T-helper 2 cell treated with Interferon-gamma antibody and Interleukin-4, amounts not matched to agents 5 μg/mL and 100 μg/mL, for 36 hours (primary cell): ENCODE results near the gene SAMD10.
"Not testable (repeated sequence)": the region's sequence is repeated elsewhere in the genome, so short reads cannot be mapped to it uniquely, and the experiment has no call there.

Experiments used
- DNase-seq: peaks from one replicate; pipeline ENCODE4 v3.0.0; 2021; ENCODE audit warnings: low spot score
- H3K27ac Mint-ChIP-seq: one replicate; pipeline ENCODE4 v1.8.0; 2021; ENCODE audit warnings: mild to moderate bottlenecking, mixed read lengths
- H3K27me3 Mint-ChIP-seq: one replicate; pipeline ENCODE4 v1.8.0; 2021; ENCODE audit warnings: low read depth, mixed read lengths
- H3K36me3 Mint-ChIP-seq: one replicate; pipeline ENCODE4 v1.8.0; 2021; ENCODE audit warnings: low read depth, mixed read lengths
- H3K4me1 Mint-ChIP-seq: one replicate; pipeline ENCODE4 v1.8.0; 2021; ENCODE audit warnings: low read depth, mixed read lengths
- H3K4me3 Mint-ChIP-seq: one replicate; pipeline ENCODE4 v1.8.0; 2022; ENCODE audit warnings: mild to moderate bottlenecking, moderate library complexity, mixed read lengths
- H3K9me3 Mint-ChIP-seq: one replicate; pipeline ENCODE4 v1.8.0; 2021; ENCODE audit warnings: mixed read lengths

SAMD10 gene

GRCh38 chr20:63977739-63978276, 1.6 kb downstream of the SAMD10 start:
- peak; percentile 76 for DNase-seq
- Mint-ChIP-seq H3K4me1 (peaks cover 51% of the 10 kb centered on the region), H3K9me3 (no peaks in the 10 kb centered on the region), H3K4me3 (peak overlapping the region; percentile 89), H3K27ac (peak overlapping the region; percentile 88), H3K36me3 (peaks cover 29% of the 10 kb centered on the region), H3K27me3 (no peaks in the 10 kb centered on the region)

GRCh38 chr20:63976980-63977738, 2.3 kb downstream of the SAMD10 start:
- H3K36me3 Mint-ChIP-seq, result peaks cover 24% of the 10 kb centered on the region
- peak overlapping the region; percentile 88 for H3K27ac Mint-ChIP-seq
- H3K4me1 Mint-ChIP-seq, result peaks cover 45% of the 10 kb centered on the region
- H3K4me3 Mint-ChIP-seq, result peak overlapping the region; percentile 89
- H3K9me3 Mint-ChIP-seq, result no peaks in the 10 kb centered on the region
- no peak for DNase-seq
- H3K27me3 Mint-ChIP-seq, result no peaks in the 10 kb centered on the region

GRCh38 chr20:63976511-63976910, 2.9 kb downstream of the SAMD10 start:
- Mint-ChIP-seq H3K4me3 (peak overlapping the region; percentile 89), H3K27ac (peak overlapping the region; percentile 88), H3K4me1 (peaks cover 41% of the 10 kb centered on the region), H3K36me3 (peaks cover 22% of the 10 kb centered on the region)
- DNase-seq, H3K9me3 Mint-ChIP-seq, H3K27me3 Mint-ChIP-seq: not testable (repeated sequence)

GRCh38 chr20:63974402-63975200, 4.8 kb downstream of the SAMD10 start:
- H3K4me1 Mint-ChIP-seq, result peaks cover 30% of the 10 kb centered on the region
- no peak overlapping the region for H3K27ac Mint-ChIP-seq
- no peaks in the 10 kb centered on the region for H3K27me3 Mint-ChIP-seq
- peaks cover 20% of the 10 kb centered on the region for H3K36me3 Mint-ChIP-seq
- H3K9me3 Mint-ChIP-seq, result no peaks in the 10 kb centered on the region
- no peak overlapping the region for H3K4me3 Mint-ChIP-seq
- DNase-seq, result no peak

DNA sequence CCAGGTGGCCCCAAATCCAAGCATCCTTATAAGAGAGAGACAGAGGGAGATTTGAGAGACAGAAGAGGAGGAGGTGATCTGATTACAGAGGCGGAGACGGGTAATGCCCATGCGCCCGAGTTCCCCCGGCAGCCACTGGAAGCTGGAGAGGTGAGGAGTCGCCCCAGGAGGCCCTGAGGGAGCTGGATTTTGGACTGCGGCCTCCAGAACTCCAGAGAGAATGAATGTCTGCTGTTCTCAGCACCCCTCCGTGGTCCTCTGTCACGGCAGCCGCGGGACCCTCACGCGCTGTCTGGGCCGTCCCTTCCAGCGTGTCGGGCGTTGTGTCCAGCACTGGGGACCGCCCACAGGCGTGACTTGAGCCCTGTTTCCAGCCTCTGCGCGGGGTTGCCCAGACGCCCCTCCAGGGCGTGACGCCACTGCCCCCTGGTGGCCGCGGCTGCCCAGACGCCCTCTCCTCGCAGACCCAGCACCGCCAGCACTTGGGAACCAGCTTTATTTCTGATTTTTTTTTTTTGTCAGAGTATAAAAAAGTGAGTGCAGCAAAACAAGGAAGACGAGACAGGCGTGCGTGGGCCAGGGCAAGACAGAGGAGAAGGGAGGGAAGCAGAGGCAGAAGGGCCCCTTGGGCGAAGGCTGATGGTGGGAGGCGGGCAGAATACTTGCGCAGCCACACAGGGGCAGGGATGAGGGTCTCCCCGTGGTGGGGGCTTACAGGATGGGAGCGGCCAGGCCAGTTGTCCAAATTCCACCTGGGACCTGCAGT, 5.6 kb downstream of the SAMD10 start:
- no peaks in the 10 kb centered on the region for H3K9me3 Mint-ChIP-seq
- H3K27ac Mint-ChIP-seq, result peak overlapping the region; percentile 19
- H3K27me3 Mint-ChIP-seq, result no peaks in the 10 kb centered on the region
- H3K4me1 Mint-ChIP-seq, result peaks cover 33% of the 10 kb centered on the region
- H3K4me3 Mint-ChIP-seq, result no peak overlapping the region
- DNase-seq, result peak; percentile 68
- H3K36me3 Mint-ChIP-seq, result peaks cover 21% of the 10 kb centered on the region

DNA sequence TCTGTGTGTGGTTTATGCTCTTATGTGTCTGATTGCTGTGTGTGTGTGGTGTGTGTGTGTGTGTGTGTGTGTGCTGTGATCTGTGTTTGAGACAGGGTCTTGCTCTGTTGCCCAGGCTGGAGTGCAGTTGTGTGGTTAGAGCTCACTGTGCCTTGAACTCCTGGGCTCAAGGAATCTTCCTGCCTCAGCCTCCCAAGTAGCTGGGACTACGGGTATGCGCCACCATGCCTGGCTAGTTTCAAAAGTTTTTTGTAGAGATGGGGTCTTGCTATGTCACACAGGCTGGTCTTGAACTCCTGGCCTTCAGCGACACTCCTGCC, 6.3 kb downstream of the SAMD10 start:
- H3K36me3 Mint-ChIP-seq, result peaks cover 27% of the 10 kb centered on the region
- no peaks in the 10 kb centered on the region for H3K27me3 Mint-ChIP-seq
- H3K27ac Mint-ChIP-seq, result peak overlapping the region; percentile 4
- no peaks in the 10 kb centered on the region for H3K9me3 Mint-ChIP-seq
- no peak overlapping the region for H3K4me3 Mint-ChIP-seq
- DNase-seq, result no peak
- H3K4me1 Mint-ChIP-seq, result peaks cover 33% of the 10 kb centered on the region

- Mint-ChIP-seq H3K27ac (no peak overlapping the region), H3K4me1 (peaks cover 28% of the 10 kb centered on the region), H3K9me3 (no peaks in the 10 kb centered on the region), H3K27me3 (no peaks in the 10 kb centered on the region), H3K36me3 (peaks cover 32% of the 10 kb centered on the region), H3K4me3 (no peak overlapping the region)
- DNase-seq, result no peak
These were observed 6.9 kb downstream of the SAMD10 start for GRCh38 chr20:63972312-63973159.

DNA sequence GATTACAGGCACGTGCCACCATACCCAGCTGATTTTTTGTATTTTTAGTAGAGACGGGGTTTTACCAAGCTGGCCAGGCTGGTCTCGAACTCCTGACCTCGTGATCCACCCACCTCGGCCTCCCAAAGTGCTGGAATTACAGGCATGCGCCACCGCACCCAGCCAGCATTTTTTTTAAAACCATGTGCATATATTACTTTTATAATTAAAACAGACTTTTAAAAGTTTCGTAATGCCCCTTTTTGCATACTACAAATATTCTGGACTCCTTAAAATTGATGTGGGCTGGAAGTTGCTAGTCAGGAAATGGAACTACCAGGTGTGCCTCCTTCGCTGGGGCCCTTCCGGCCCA, 7.5 kb downstream of the SAMD10 start:
- H3K4me3 Mint-ChIP-seq, DNase-seq, H3K27me3 Mint-ChIP-seq, H3K27ac Mint-ChIP-seq, H3K9me3 Mint-ChIP-seq: not testable (repeated sequence)
- H3K4me1 Mint-ChIP-seq, result peaks cover 22% of the 10 kb centered on the region
- H3K36me3 Mint-ChIP-seq, result peaks cover 32% of the 10 kb centered on the region

GRCh38 chr20:63970714-63971431, 8.6 kb downstream of the SAMD10 start:
- DNase-seq, result no peak
- Mint-ChIP-seq H3K9me3 (no peaks in the 10 kb centered on the region), H3K27ac (peak overlapping the region; percentile 72), H3K27me3 (no peaks in the 10 kb centered on the region), H3K4me1 (peaks cover 13% of the 10 kb centered on the region), H3K4me3 (peak overlapping the region; percentile 69), H3K36me3 (peaks cover 33% of the 10 kb centered on the region)

GRCh38 chr20:63969838-63970713, 9.4 kb downstream of the SAMD10 start, which contains the start of gene ZNF512B:
Gene ZNF512B, minus strand, starts transcription at chr20:63969930. Its CDS starts 1,980 bp downstream, at chr20:63967950.
- peak; percentile 43 for DNase-seq

GRCh38 chr20:63968928-63969760, 10.3 kb downstream of the SAMD10 start:
- Mint-ChIP-seq H3K9me3 (no peaks in the 10 kb centered on the region), H3K27ac (peak overlapping the region; percentile 82), H3K27me3 (no peaks in the 10 kb centered on the region), H3K36me3 (peaks cover 31% of the 10 kb centered on the region), H3K4me1 (peaks cover 13% of the 10 kb centered on the region), H3K4me3 (peak overlapping the region; percentile 86)
- DNase-seq, result no peak

More at GRCh38 chr20:63969838-63970713, 9.4 kb downstream of the SAMD10 start, which contains the start of gene ZNF512B:
- H3K27ac Mint-ChIP-seq, result peak within 1 kb of the TSS; percentile 82
- H3K27me3 Mint-ChIP-seq, result no peaks in the 10 kb centered on the region
- H3K4me1 Mint-ChIP-seq, result peaks cover 13% of the 10 kb centered on the region
- peaks cover 34% of the 10 kb centered on the region for H3K36me3 Mint-ChIP-seq
- H3K4me3 Mint-ChIP-seq, result peak within 1 kb of the TSS; percentile 86
- no peaks in the 10 kb centered on the region for H3K9me3 Mint-ChIP-seq
